Peyer's patch (tissue), 4 donors: ENCODE results near the gene LDHB. TPM values are rescaled to one million over a fixed set of nuclear protein-coding genes. Genes with fewer than 3 reads are reported as not detected.
"Not testable (repeated sequence)": the region's sequence is repeated elsewhere in the genome, so short reads cannot be mapped to it uniquely, and the experiment has no call there.

ENCODE experiments used
- DNase-seq, 3 donors: peaks; one replicate each; pipeline ENCODE4 v3.0.0-alpha.2; 2017 to 2019
- H3K27ac ChIP-seq, 4 donors: fragments of 200-600 bp; sonication (generic); one replicate each; pipeline ENCODE4 v1.5.1; 2016 to 2019
- H3K27me3 ChIP-seq, 2 donors: fragments of 200-600 bp; sonication (generic); one replicate each; pipeline ENCODE4 v1.5.1; 2019
- H3K36me3 ChIP-seq, 3 donors: fragments of 200-600 bp; sonication (generic); one replicate each; pipeline ENCODE4 v1.5.1; 2016 to 2019
- H3K4me1 ChIP-seq, 4 donors: fragments of 200-600 bp; sonication (generic); one replicate each; pipeline ENCODE4 v1.5.1; 2016 to 2019
- H3K4me3 ChIP-seq, 4 donors: fragments of 200-600 bp; sonication (generic); 1 replicate in 3 of 4; 2 replicates in 1 of 4; pipeline ENCODE4 v1.5.1; 2016 to 2019; ENCODE audit warnings: mild to moderate bottlenecking in 1 of 4
- H3K9me3 ChIP-seq, 4 donors: fragments of 200-600 bp; sonication (generic); one replicate each; pipeline ENCODE4 v1.5.1; 2016 to 2019; ENCODE audit warnings: mild to moderate bottlenecking in 1 of 4
- POLR2A ChIP-seq, 2 donors: fragments of 450-650 bp; IDR thresholded peaks; one replicate each; pipeline ENCODE4 v1.5.1; 2017; ENCODE audit warnings: antibody characterized with exemption in 2 of 2, mild to moderate bottlenecking in 2 of 2, moderate library complexity in 2 of 2
- total RNA-seq, 4 donors: library from RNA; depleted of rRNA; stranded (reverse); fragments of >200 nt; gene quantifications; one replicate each; pipeline ENCODE4 v1.1.0, GENCODE V29; 2016
- TF ChIP-seq, protein P1 (sequence below), 6 experiments: fragments of 450-650 bp in 4 of 6; fragments of 200-600 bp in 2 of 6; sonication (generic) in 1 of 6; IDR thresholded peaks; one replicate each; pipeline ENCODE4 v1.5.1; 2017 to 2019; ENCODE audit warnings: antibody characterized with exemption in 6 of 6, mild to moderate bottlenecking in 3 of 6, moderate library complexity in 1 of 6

LDHB gene
- total RNA-seq, 4 donors from 2014 or later: 15.6 to 178 (median 25.1) TPM

DNA sequence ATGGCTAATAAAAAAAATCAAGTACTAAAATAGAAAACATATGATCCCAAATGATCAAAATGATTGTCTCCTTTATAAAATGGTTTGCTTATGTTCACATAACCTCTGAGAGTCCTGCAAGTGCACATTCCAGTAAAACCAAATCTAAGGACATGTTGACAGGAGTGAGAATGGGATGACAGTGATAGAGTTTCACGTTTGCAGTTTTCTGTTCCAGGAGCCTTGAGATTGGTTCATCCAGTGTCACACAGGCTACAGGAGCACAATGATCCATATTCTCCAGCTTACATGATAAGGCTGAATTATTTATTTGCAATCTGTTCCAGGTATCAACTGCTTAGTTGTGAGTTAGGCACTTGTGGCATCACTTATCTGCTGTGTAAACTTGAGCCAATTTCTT, 51.5 kb downstream of the LDHB start:
- no peaks in the 10 kb centered on the region for H3K4me1 ChIP-seq
- H3K9me3 ChIP-seq: no peaks in the 10 kb centered on the region
- no peaks in the 10 kb centered on the region for H3K36me3 ChIP-seq
- H3K4me3 ChIP-seq: no peak overlapping the region
- DNase-seq: no peak
- no peaks in the 10 kb centered on the region for H3K27me3 ChIP-seq
- H3K27ac ChIP-seq: no peak overlapping the region
- TF ChIP-seq POLR2A (IDR thresholded peaks at IDR 0.05): no peak
- TF ChIP-seq, protein P1, sequence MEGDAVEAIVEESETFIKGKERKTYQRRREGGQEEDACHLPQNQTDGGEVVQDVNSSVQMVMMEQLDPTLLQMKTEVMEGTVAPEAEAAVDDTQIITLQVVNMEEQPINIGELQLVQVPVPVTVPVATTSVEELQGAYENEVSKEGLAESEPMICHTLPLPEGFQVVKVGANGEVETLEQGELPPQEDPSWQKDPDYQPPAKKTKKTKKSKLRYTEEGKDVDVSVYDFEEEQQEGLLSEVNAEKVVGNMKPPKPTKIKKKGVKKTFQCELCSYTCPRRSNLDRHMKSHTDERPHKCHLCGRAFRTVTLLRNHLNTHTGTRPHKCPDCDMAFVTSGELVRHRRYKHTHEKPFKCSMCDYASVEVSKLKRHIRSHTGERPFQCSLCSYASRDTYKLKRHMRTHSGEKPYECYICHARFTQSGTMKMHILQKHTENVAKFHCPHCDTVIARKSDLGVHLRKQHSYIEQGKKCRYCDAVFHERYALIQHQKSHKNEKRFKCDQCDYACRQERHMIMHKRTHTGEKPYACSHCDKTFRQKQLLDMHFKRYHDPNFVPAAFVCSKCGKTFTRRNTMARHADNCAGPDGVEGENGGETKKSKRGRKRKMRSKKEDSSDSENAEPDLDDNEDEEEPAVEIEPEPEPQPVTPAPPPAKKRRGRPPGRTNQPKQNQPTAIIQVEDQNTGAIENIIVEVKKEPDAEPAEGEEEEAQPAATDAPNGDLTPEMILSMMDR (IDR thresholded peaks at IDR 0.05): no peak

DNA sequence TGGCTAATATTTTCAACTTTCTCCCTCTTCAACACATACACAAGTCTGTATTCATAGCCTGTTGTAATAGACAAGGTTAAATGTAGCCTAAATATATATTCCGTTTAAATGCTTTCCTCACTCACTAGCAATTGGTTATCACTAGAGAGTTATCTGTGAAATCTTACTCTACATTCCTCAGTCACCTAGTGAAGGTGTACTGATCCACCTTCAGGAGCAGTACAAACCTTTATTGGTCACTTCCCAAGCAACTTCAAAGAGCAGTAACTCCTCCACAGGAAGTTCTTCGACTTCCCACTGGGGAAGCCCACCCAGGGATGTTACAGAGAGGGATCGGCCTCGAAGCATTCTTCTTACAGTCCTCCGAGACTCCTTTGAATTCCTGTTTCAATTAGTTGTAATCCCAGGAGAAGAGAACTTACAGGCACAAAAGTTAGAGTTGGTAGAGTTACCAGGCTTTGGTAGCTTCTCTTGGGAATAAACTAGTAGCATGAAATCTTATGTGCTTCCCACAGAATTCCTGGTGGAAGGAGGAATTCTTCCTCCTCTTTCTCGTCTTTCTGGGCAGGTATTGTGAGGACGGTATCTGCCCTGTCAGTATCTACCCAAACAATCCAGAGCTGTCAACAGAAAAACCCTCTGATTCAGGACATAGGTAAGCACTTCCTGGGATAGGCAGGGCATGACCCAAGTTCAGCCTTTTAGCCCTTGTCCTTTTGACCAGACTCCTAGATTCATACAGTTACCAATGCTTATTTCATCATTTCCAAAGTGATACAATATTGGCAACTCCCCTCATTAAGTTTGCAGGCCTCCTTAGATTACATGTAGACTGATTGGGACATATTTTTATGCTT, 53.2 kb downstream of the LDHB start, which contains the start of gene GYS2:
GYS2 (minus strand) TSS at position 603 of the 857 bp plus-strand sequence; CDS start at position 348, 255 bp downstream.
- no peak within 1 kb of the TSS for H3K27ac ChIP-seq
- H3K27me3 ChIP-seq: no peaks in the 10 kb centered on the region
- peak within 1 kb of the TSS in 1 of 4 donors; percentile 6 for H3K4me3 ChIP-seq
- H3K9me3 ChIP-seq: no peaks in the 10 kb centered on the region
- no peak for DNase-seq
- H3K4me1 ChIP-seq: no peaks in the 10 kb centered on the region
- TF ChIP-seq, protein P1 (IDR thresholded peaks at IDR 0.05): no peak
- TF ChIP-seq POLR2A (IDR thresholded peaks at IDR 0.05): no peak
- no peaks in the 10 kb centered on the region for H3K36me3 ChIP-seq

DNA sequence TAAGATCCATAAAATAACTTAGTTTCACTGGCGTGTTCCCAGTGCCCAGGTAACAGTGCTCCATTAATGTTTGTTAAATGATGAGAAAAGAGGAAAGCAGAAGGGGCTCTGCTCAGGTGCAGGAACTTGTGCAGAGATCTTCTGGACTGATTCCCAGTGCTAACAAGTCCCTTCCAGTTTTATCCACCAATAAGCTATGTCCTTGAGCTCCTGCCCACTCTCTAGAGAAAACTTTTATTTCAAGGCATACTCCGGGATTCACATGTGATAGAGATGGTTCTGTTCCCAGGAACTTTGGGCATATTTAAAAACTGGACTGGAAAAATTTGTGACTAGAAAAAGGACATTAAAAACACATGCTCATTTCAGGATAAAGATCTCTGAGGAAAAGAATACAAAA, 54.9 kb downstream of the LDHB start:
- Histone ChIP-seq H3K27me3 (no peaks in the 10 kb centered on the region), H3K9me3 (no peaks in the 10 kb centered on the region), H3K27ac (no peak overlapping the region), H3K36me3 (no peaks in the 10 kb centered on the region), H3K4me1 (no peaks in the 10 kb centered on the region), H3K4me3 (no peak overlapping the region)
- no peak for DNase-seq
- no peak for TF ChIP-seq POLR2A (IDR thresholded peaks at IDR 0.05)

DNA sequence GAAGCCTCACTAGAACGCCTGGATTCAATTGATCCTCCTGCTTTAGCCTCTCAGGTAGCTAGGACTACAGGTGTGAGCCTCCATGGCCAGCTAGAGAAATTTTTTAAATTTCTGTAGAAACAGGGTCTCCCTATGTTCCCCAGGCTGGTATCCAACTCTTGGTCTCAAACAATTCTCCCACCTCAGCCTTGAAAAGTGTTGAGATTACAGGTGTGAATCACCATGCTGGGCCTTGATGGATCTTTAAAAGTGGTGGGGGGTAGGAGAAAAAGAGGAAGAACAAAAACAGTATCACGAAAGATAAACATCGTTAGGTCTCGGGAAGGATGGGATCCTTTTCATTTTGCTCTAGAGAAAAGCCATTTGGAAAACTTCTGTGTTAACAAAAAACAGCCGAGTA, 57.4 kb downstream of the LDHB start:
- Histone ChIP-seq H3K4me1 (no peaks in the 10 kb centered on the region), H3K27ac (no peak overlapping the region), H3K36me3 (no peaks in the 10 kb centered on the region), H3K9me3 (no peaks in the 10 kb centered on the region), H3K4me3 (no peak overlapping the region), H3K27me3 (no peaks in the 10 kb centered on the region)
- DNase-seq: no peak
- TF ChIP-seq, protein P1 (IDR thresholded peaks at IDR 0.05): no peak
- no peak for TF ChIP-seq POLR2A (IDR thresholded peaks at IDR 0.05)

DNA sequence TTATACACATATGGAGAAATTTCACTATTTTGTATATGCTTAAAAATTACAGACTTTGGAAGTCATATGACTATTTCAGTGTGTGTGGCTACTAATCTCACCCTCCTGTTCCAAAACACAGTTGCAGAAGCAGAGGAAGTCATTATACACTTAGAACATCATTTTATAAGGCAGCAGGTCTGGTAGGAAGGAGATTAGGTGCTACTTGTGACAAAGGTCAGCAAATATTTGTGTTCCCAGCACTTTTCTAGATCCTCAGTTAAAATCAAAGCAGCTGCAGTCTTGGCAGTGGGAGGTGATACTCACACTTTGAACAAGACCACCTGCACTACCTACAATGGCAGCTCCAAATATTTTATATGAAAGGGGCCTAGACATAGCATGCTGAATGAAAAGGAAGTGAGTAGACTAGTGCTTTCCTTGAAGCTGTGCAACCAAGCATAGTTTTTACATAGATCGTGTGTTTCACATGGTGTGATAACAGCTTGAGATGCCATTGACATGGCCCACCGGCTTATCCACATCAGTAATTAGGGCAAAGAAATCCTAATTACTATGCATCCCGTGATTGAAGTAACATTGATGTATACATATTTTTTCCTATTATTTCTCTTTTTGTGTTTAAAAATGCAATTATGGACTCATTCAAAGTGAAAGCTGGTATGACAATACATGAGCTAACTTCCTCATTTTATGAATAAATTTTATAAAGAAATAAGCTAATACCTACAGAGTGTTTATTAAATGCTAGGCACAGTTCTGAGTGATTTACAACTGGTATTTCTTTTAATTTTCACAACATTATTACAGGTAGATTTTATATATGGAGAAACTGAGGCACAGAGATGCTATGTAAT, 58.3 kb downstream of the LDHB start:
- TF ChIP-seq, protein P1 (IDR thresholded peaks at IDR 0.05): no peak
- no peak for TF ChIP-seq POLR2A (IDR thresholded peaks at IDR 0.05)
- Histone ChIP-seq H3K4me1 (no peaks in the 10 kb centered on the region), H3K36me3 (no peaks in the 10 kb centered on the region), H3K9me3 (no peaks in the 10 kb centered on the region), H3K4me3 (no peak overlapping the region), H3K27me3 (no peaks in the 10 kb centered on the region), H3K27ac (no peak overlapping the region)
- DNase-seq: no peak

DNA sequence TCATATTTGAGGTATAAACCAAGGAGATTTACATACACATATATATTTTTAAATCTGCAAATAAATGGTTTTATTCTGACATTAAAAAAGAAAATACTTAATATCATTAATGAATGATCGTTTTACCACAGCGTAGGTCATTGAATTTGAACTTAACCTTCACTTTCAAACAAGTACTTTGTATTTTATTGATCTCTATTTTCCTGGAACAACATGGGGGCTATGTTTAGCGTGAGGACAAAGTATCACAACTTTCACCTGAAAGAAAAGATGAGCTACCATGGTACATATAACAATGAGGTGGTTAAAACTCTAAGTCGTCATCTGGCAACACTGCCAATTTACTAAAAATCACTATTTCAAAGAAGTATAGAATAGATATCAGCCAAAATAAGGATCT, 59.0 kb downstream of the LDHB start:
- DNase-seq: no peak
- Histone ChIP-seq H3K9me3 (no peaks in the 10 kb centered on the region), H3K4me3 (no peak overlapping the region), H3K27me3 (no peaks in the 10 kb centered on the region), H3K4me1 (no peaks in the 10 kb centered on the region), H3K27ac (no peak overlapping the region), H3K36me3 (no peaks in the 10 kb centered on the region)
- TF ChIP-seq POLR2A (IDR thresholded peaks at IDR 0.05): no peak
- TF ChIP-seq, protein P1 (IDR thresholded peaks at IDR 0.05): no peak

DNA sequence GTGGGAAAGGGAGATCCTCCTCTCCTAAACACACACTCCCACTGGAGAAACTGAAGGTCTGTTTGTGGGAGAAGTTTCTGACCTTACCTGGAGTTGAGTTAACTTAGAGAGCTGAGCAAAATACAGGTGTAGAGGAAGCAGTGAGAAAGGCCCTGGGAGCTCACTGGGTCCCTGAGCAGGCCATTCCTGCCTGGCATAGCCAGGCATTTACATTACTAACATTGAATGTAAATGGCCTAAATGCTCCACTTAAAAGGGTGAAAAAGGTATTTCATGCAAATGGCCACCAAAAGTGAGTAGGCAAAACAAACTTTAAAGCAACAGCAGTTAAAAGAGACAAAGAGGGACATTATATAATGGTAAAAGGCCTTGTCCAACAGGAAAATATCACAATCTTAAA, 62.3 kb downstream of the LDHB start:
- not testable (repeated sequence) for H3K4me1 ChIP-seq, DNase-seq, H3K4me3 ChIP-seq, H3K36me3 ChIP-seq, H3K9me3 ChIP-seq, H3K27me3 ChIP-seq, H3K27ac ChIP-seq
